Measurements from ENCODE around the gene SLC12A8. TPM values are rescaled to one million over a fixed set of nuclear protein-coding genes. Genes with fewer than 3 reads are reported as not detected.

SLC12A8 gene
- total RNA-seq, 4 donors from 2014 or later, result 1.0 TPM; not detected in 3

GRCh38 chr3:125077864-125078263 lies 134.7 kb downstream of the SLC12A8 start:
- no peak overlapping the region for H3K27ac ChIP-seq
- peaks cover 0 to 4% of the 10 kb centered on the region in 2 donors for H3K4me1 ChIP-seq
- ATAC-seq (no peak), DNase-seq (no peak)
- no peaks in the 10 kb centered on the region for H3K9me3 ChIP-seq
- TF ChIP-seq CTCF (IDR thresholded peaks at IDR 0.05 in 4 of 5, conservative IDR thresholded peaks at IDR 0.05 in 1 of 5) (no peak), POLR2A (IDR thresholded peaks at IDR 0.05) (no peak)
- H3K27me3 ChIP-seq, result no peaks in the 10 kb centered on the region
- in situ Hi-C loops (cut with MboI; ENCODE audit: low sequenced_read_pairs in 4 of 4), result no loop called here
- intact Hi-C loops (cut with DNase I; ENCODE audit: low total_unique reads), result loop anchor here (2.0 kb wide), 1 partner anchor 53 kb away; no protein-coding TSS in a partner anchor
- no peaks in the 10 kb centered on the region for H3K36me3 ChIP-seq
- H3K4me3 ChIP-seq, result no peak overlapping the region

- in situ Hi-C loops (cut with MboI; ENCODE audit: low sequenced_read_pairs in 4 of 4), result no loop called here
These were observed 136.1 kb downstream of the SLC12A8 start for GRCh38 chr3:125076464-125076863.

GRCh38 chr3:125075738-125076137 lies 136.8 kb downstream of the SLC12A8 start:
- no peaks in the 10 kb centered on the region for H3K9me3 ChIP-seq
- no peak overlapping the region for H3K27ac ChIP-seq
- H3K36me3 ChIP-seq, result no peaks in the 10 kb centered on the region
- no peak overlapping the region for H3K4me3 ChIP-seq
- ATAC-seq, result no peak
- no peaks in the 10 kb centered on the region for H3K27me3 ChIP-seq
- in situ Hi-C loops (cut with MboI; ENCODE audit: low sequenced_read_pairs in 4 of 4) (no loop called here), intact Hi-C loops (cut with DNase I; ENCODE audit: low total_unique reads) (no loop called here)
- TF ChIP-seq CTCF (IDR thresholded peaks at IDR 0.05 in 4 of 5, conservative IDR thresholded peaks at IDR 0.05 in 1 of 5) (no peak), POLR2A (IDR thresholded peaks at IDR 0.05) (no peak)
- DNase-seq, result no peak
- peaks cover 4 to 7% of the 10 kb centered on the region in 2 donors for H3K4me1 ChIP-seq

More at GRCh38 chr3:125076464-125076863, 136.1 kb downstream of the SLC12A8 start:
- ATAC-seq (no peak), DNase-seq (no peak)
- intact Hi-C loops (cut with DNase I; ENCODE audit: low total_unique reads), result no loop called here
- Histone ChIP-seq H3K4me3 (no peak overlapping the region), H3K36me3 (no peaks in the 10 kb centered on the region), H3K27ac (no peak overlapping the region), H3K9me3 (no peaks in the 10 kb centered on the region), H3K4me1 (peaks cover 4 to 7% of the 10 kb centered on the region in 2 donors), H3K27me3 (no peaks in the 10 kb centered on the region)
- TF ChIP-seq POLR2A (IDR thresholded peaks at IDR 0.05) (no peak), CTCF (IDR thresholded peaks at IDR 0.05 in 4 of 5, conservative IDR thresholded peaks at IDR 0.05 in 1 of 5) (no peak)

- Histone ChIP-seq H3K27ac (no peak overlapping the region), H3K36me3 (no peaks in the 10 kb centered on the region), H3K4me1 (peaks cover 0 to 7% of the 10 kb centered on the region in 2 donors), H3K9me3 (no peaks in the 10 kb centered on the region), H3K27me3 (no peaks in the 10 kb centered on the region), H3K4me3 (no peak overlapping the region)
- in situ Hi-C loops (cut with MboI; ENCODE audit: low sequenced_read_pairs in 4 of 4), result no loop called here
- ATAC-seq, result no peak
- no peak for TF ChIP-seq CTCF (IDR thresholded peaks at IDR 0.05 in 4 of 5, conservative IDR thresholded peaks at IDR 0.05 in 1 of 5)
- TF ChIP-seq POLR2A (IDR thresholded peaks at IDR 0.05), result no peak
- no peak for DNase-seq
- intact Hi-C loops (cut with DNase I; ENCODE audit: low total_unique reads), result no loop called here
These were observed 139.1 kb downstream of the SLC12A8 start for GRCh38 chr3:125073390-125073905.
